ENCODE measurements around the gene TIMP3.

- no peak for TF ChIP-seq MYC (IDR thresholded peaks at IDR 0.05; ENCODE audit: low read depth, low read length)
- TF ChIP-seq POLR2A (IDR thresholded peaks at IDR 0.05; ENCODE audit: low read depth, low read length), result no peak
- TF ChIP-seq CTCF (IDR thresholded peaks at IDR 0.05; ENCODE audit: extremely low read depth in 1 of 2, insufficient read depth in 1 of 2, low read depth in 1 of 2, low read length in 2 of 2), result no peak
- no peak for TF ChIP-seq GATA2 (IDR thresholded peaks at IDR 0.05; ENCODE audit: insufficient read depth, insufficient read length, low read depth, low read length)
- TF ChIP-seq EZH2 (IDR thresholded peaks at IDR 0.05; ENCODE audit: borderline replicate concordance, low read depth, low read length, severe bottlenecking), result no peak
- TF ChIP-seq POLR2AphosphoS5 (IDR thresholded peaks at IDR 0.05; ENCODE audit: insufficient read depth, low read depth, low read length), result no peak
- no peak for TF ChIP-seq MAX (IDR thresholded peaks at IDR 0.05; ENCODE audit: insufficient read depth, insufficient read length)
- TF ChIP-seq JUN (IDR thresholded peaks at IDR 0.05; ENCODE audit: borderline replicate concordance, insufficient read depth, insufficient read length, low read depth), result no peak
Observed at GRCh38 chr22:32764330-32765131, 37.0 kb upstream of the TIMP3 start.
